ENCODE results near the gene EPAS1.
"Not testable (repeated sequence)": the region's sequence is repeated elsewhere in the genome, so short reads cannot be mapped to it uniquely, and the experiment has no call there.

Gene EPAS1

GRCh38 chr2:46383113-46383395 lies 85.8 kb downstream of the EPAS1 start:
- DNase-seq (ENCODE audit: low read depth in 2 of 2), result no peak

- DNase-seq (ENCODE audit: low read depth in 2 of 2), result no peak
These were observed 86.7 kb downstream of the EPAS1 start for GRCh38 chr2:46383784-46384456.

GRCh38 chr2:46384457-46384815 lies 87.2 kb downstream of the EPAS1 start:
- no peak for DNase-seq (ENCODE audit: low read depth in 2 of 2)

- DNase-seq (ENCODE audit: low read depth in 2 of 2), result no peak
These were observed 88.8 kb downstream of the EPAS1 start for GRCh38 chr2:46385786-46386577.

GRCh38 chr2:46386763-46387162 lies 89.6 kb downstream of the EPAS1 start:
- no peak for DNase-seq (ENCODE audit: low read depth in 2 of 2)

- DNase-seq (ENCODE audit: low read depth in 2 of 2), result no peak
These were observed 90.1 kb downstream of the EPAS1 start for GRCh38 chr2:46387292-46387691.

- no peak for DNase-seq (ENCODE audit: low read depth in 2 of 2)
These were observed 90.8 kb downstream of the EPAS1 start for GRCh38 chr2:46387886-46388515.

GRCh38 chr2:46388881-46389280 lies 91.7 kb downstream of the EPAS1 start:
- DNase-seq (ENCODE audit: low read depth in 2 of 2), result no peak

GRCh38 chr2:46389417-46389916 lies 92.3 kb downstream of the EPAS1 start:
- DNase-seq (ENCODE audit: low read depth in 2 of 2), result no peak

GRCh38 chr2:46390036-46390435 lies 92.8 kb downstream of the EPAS1 start:
- DNase-seq (ENCODE audit: low read depth in 2 of 2), result no peak

GRCh38 chr2:46390901-46391395 lies 93.7 kb downstream of the EPAS1 start:
- DNase-seq (ENCODE audit: low read depth in 2 of 2), result no peak

GRCh38 chr2:46392561-46393346 lies 95.5 kb downstream of the EPAS1 start:
- DNase-seq (ENCODE audit: low read depth in 2 of 2), result no peak

GRCh38 chr2:46393347-46393820 lies 96.2 kb downstream of the EPAS1 start:
- DNase-seq (ENCODE audit: low read depth in 2 of 2), result no peak

GRCh38 chr2:46393865-46394264 lies 96.7 kb downstream of the EPAS1 start:
- DNase-seq (ENCODE audit: low read depth in 2 of 2), result no peak

- no peak for DNase-seq (ENCODE audit: low read depth in 2 of 2)
These were observed 97.7 kb downstream of the EPAS1 start for GRCh38 chr2:46394649-46395510.

- not testable (repeated sequence) for DNase-seq (ENCODE audit: low read depth in 2 of 2)
These were observed 98.5 kb downstream of the EPAS1 start for GRCh38 chr2:46395730-46396129.

GRCh38 chr2:46400016-46400415 lies 102.8 kb downstream of the EPAS1 start:
- DNase-seq (ENCODE audit: low read depth in 2 of 2), result no peak

GRCh38 chr2:46402874-46403273 lies 105.7 kb downstream of the EPAS1 start:
- no peak for DNase-seq (ENCODE audit: low read depth in 2 of 2)

- no peak for DNase-seq (ENCODE audit: low read depth in 2 of 2)
These were observed 107.1 kb downstream of the EPAS1 start for GRCh38 chr2:46404181-46404759.

- DNase-seq (ENCODE audit: low read depth in 2 of 2), result no peak
These were observed 110.7 kb downstream of the EPAS1 start for GRCh38 chr2:46407852-46408455.
